ENCODE measurements around the gene RAP1GAP2.

- TF ChIP-seq POLR2AphosphoS5 (IDR thresholded peaks at IDR 0.05) (peak in 1 of 2 donors; percentile 58), POLR2A (IDR thresholded peaks at IDR 0.05) (no peak)
Observed at GRCh38 chr17:2982854-2983253, 186.6 kb downstream of the RAP1GAP2 start.
